ENCODE data around the gene NWD2.
"Not testable (repeated sequence)": the region's sequence is repeated elsewhere in the genome, so short reads cannot be mapped to it uniquely, and the experiment has no call there.

- TF ChIP-seq ZNF70 (CRISPR knock-in tag; IDR thresholded peaks at IDR 0.05); CSRNP3 (CRISPR knock-in tag; IDR thresholded peaks at IDR 0.05); CREB5 (CRISPR knock-in tag; IDR thresholded peaks at IDR 0.05; ENCODE audit: low read depth); GLIS3 (CRISPR knock-in tag; IDR thresholded peaks at IDR 0.05); ZNF8 (CRISPR knock-in tag; IDR thresholded peaks at IDR 0.05); ZFP30 (CRISPR knock-in tag; IDR thresholded peaks at IDR 0.05); ARNTL (CRISPR knock-in tag; IDR thresholded peaks at IDR 0.05; ENCODE audit: borderline replicate concordance, low read depth); PATZ1 (CRISPR knock-in tag; IDR thresholded peaks at IDR 0.05; ENCODE audit: borderline replicate concordance); PPARA (CRISPR knock-in tag; IDR thresholded peaks at IDR 0.05; ENCODE audit: borderline replicate concordance); TCF4 (CRISPR knock-in tag; IDR thresholded peaks at IDR 0.05; ENCODE audit: borderline replicate concordance); SNAI2 (CRISPR knock-in tag; IDR thresholded peaks at IDR 0.05): not testable (repeated sequence)
Observed at GRCh38 chr4:37204740-37205139, 39.8 kb upstream of the NWD2 start.

All from SK-N-SH treated with all-trans-retinoic acid at 6 μM for 48 hours (cell line).